HFFc6 (cell line): ENCODE measurements around the gene DPPA4. TPM values are rescaled to one million over a fixed set of nuclear protein-coding genes. Genes with fewer than 3 reads are reported as not detected.

Experiments used
- DNase-seq: peaks from one replicate; pipeline ENCODE4 v3.0.0-alpha.2; 2018
- H3K27ac Mint-ChIP-seq: 2 replicates; pipeline ENCODE4 v1.8.0; 2020; ENCODE audit warnings: mild to moderate bottlenecking, mixed read lengths
- H3K27me3 Mint-ChIP-seq: 2 replicates; pipeline ENCODE4 v1.8.0; 2021; ENCODE audit warnings: mild to moderate bottlenecking, moderate library complexity, mixed read lengths; ENCODE audit not compliant: insufficient read depth
- H3K36me3 Mint-ChIP-seq: 2 replicates; pipeline ENCODE4 v1.8.0; 2021; ENCODE audit warnings: low read depth, mixed read lengths
- H3K4me1 Mint-ChIP-seq: 2 replicates; pipeline ENCODE4 v1.8.0; 2020; ENCODE audit warnings: low read depth, mixed read lengths
- H3K4me3 Mint-ChIP-seq: 2 replicates; pipeline ENCODE4 v1.8.0; 2020; ENCODE audit warnings: mild to moderate bottlenecking, moderate library complexity, mixed read lengths
- H3K9me3 Mint-ChIP-seq: 2 replicates; pipeline ENCODE4 v1.8.0; 2020; ENCODE audit warnings: mild to moderate bottlenecking, mixed read lengths
- CTCF ChIP-seq: fragments of 200-600 bp; sonication (generic); IDR thresholded peaks from 2 replicates; pipeline ENCODE4 v1.5.0; 2021; ENCODE audit warnings: antibody characterized with exemption, mild to moderate bottlenecking
- total RNA-seq, 6 experiments: library from RNA; stranded (reverse); fragmentation: NEBNext Ultra II Directional; extraction: Animal tissue kit (Norgen Biotek cat#: 25700); gene quantifications; 2 replicates in 1 of 6; 3 replicates in 5 of 6; pipeline ENCODE4 v1.2.3, GENCODE V29; 2021

The DPPA4 gene
- total RNA-seq, 6 experiments from 2014 or later, result 1.1 to 1.9 (median 1.4) TPM; not detected in 2

GRCh38 chr3:109316162-109316730 lies 21.1 kb downstream of the DPPA4 start, which contains the start of gene DPPA2:
Gene DPPA2, minus strand, starts transcription at chr3:109316517. Its CDS starts 1,975 bp downstream, at chr3:109314542.
- Mint-ChIP-seq H3K36me3 (no peaks in the 10 kb centered on the region), H3K9me3 (no peaks in the 10 kb centered on the region; the same call in 1 of the 2 replicates), H3K27ac (no peak within 1 kb of the TSS), H3K4me1 (no peaks in the 10 kb centered on the region), H3K27me3 (peaks cover 3% of the 10 kb centered on the region), H3K4me3 (no peak within 1 kb of the TSS)
- no peak for DNase-seq
- no peak for TF ChIP-seq CTCF

GRCh38 chr3:109313061-109313460 lies 24.3 kb downstream of the DPPA4 start:
- no peak overlapping the region for H3K4me3 Mint-ChIP-seq
- H3K27me3 Mint-ChIP-seq, result peaks cover 3% of the 10 kb centered on the region
- no peaks in the 10 kb centered on the region for H3K36me3 Mint-ChIP-seq
- no peak for DNase-seq
- no peak for TF ChIP-seq CTCF
- no peak overlapping the region for H3K27ac Mint-ChIP-seq
- H3K9me3 Mint-ChIP-seq, result no peaks in the 10 kb centered on the region; the same call in 1 of the 2 replicates
- no peaks in the 10 kb centered on the region for H3K4me1 Mint-ChIP-seq

- Mint-ChIP-seq H3K4me3 (no peak overlapping the region), H3K27ac (no peak overlapping the region), H3K27me3 (peaks cover 1% of the 10 kb centered on the region; the same call in 1 of the 2 replicates), H3K36me3 (no peaks in the 10 kb centered on the region), H3K9me3 (peaks cover 3% of the 10 kb centered on the region; the same call in 1 of the 2 replicates), H3K4me1 (no peaks in the 10 kb centered on the region)
- TF ChIP-seq CTCF, result no peak
- DNase-seq, result no peak
These were observed 39.9 kb downstream of the DPPA4 start for GRCh38 chr3:109297496-109297895.

GRCh38 chr3:109284071-109284470 lies 53.3 kb downstream of the DPPA4 start:
- no peak for TF ChIP-seq CTCF
- Mint-ChIP-seq H3K36me3 (no peaks in the 10 kb centered on the region), H3K9me3 (peaks cover 4% of the 10 kb centered on the region; the same call in 1 of the 2 replicates), H3K4me1 (no peaks in the 10 kb centered on the region), H3K27ac (no peak overlapping the region), H3K4me3 (no peak overlapping the region), H3K27me3 (no peaks in the 10 kb centered on the region)
- no peak for DNase-seq

- Mint-ChIP-seq H3K9me3 (no peaks in the 10 kb centered on the region), H3K4me3 (no peak overlapping the region), H3K4me1 (no peaks in the 10 kb centered on the region), H3K36me3 (no peaks in the 10 kb centered on the region), H3K27ac (no peak overlapping the region), H3K27me3 (no peaks in the 10 kb centered on the region)
- TF ChIP-seq CTCF, result no peak
- DNase-seq, result no peak
These were observed 58.8 kb downstream of the DPPA4 start for GRCh38 chr3:109278546-109278945.
